Cardiac muscle cell (in vitro differentiated cells and primary cell): Measurements from ENCODE around the gene RNGTT. TPM values are rescaled to one million over a fixed set of nuclear protein-coding genes. Genes with fewer than 3 reads are reported as not detected.

Experiments
- DNase-seq, 2 donors: peaks; one replicate each; pipeline versions ENCODE4 v3.0.0 to v3.0.0-alpha.2; 2010 to 2017; ENCODE audit warnings: low read depth in 1 of 2, low spot score in 1 of 2
- H3K27ac ChIP-seq: fragments of 200-600 bp; sonication (generic); 2 replicates; pipeline ENCODE4 v1.5.1; 2016
- H3K27me3 ChIP-seq: fragments of 200-600 bp; sonication (generic); 2 replicates; pipeline ENCODE4 v1.6.0; 2016; ENCODE audit warnings: control low read depth
- H3K36me3 ChIP-seq: fragments of 200-600 bp; sonication (generic); 2 replicates; pipeline ENCODE4 v1.5.1; 2016; ENCODE audit warnings: control low read depth
- H3K4me1 ChIP-seq: fragments of 200-600 bp; sonication (generic); 2 replicates; pipeline ENCODE4 v1.8.1; 2017; ENCODE audit warnings: low read depth, mild to moderate bottlenecking, mixed run types
- H3K4me3 ChIP-seq: fragments of 200-600 bp; sonication (generic); 2 replicates; pipeline ENCODE4 v1.5.1; 2016; ENCODE audit warnings: mild to moderate bottlenecking
- H3K9me3 ChIP-seq: fragments of 200-600 bp; sonication (generic); 2 replicates; pipeline ENCODE4 v1.5.1; 2017; ENCODE audit warnings: low read depth, mild to moderate bottlenecking, control low read depth
- polyA plus RNA-seq: library from polyadenylated mRNA; unstranded; fragments of >200 nt; fragmentation: Nextera tagmentation; extraction: Ambion mirVana; gene quantifications from 2 replicates; pipeline ENCODE4 v1.2.1, GENCODE V29; 2016
- total RNA-seq: library from RNA; depleted of rRNA; stranded (reverse); fragments of >200 nt; gene quantifications from 2 replicates; pipeline ENCODE4 v1.2.3, GENCODE V29; 2016
- TF ChIP-seq, protein P1 (sequence below): IDR thresholded peaks from 2 replicates; pipeline ENCODE4 v1.5.1; 2012; ENCODE audit warnings: low read depth, mild to moderate bottlenecking, low read length

Gene RNGTT
- total and polyA plus RNA-seq, 2 experiments from 2014 or later, result 10.9 to 12.5 TPM

DNA sequence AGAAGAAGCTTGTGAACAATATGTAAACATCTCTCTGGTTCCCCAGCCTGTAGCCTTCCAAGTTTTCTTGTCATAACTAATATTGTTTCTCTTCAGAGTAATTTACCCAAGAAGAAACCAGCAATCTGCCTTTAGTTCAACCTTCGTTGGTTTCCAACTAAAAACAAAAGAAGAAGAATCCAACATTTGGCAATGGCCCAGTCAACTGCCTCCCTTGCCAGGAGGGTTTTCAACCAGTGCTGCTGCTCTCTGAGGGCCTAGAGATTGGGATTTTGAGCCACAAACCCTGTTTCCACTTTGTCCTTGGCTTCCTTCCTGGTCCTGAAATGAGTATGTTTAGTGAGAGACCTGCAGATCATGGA lies 401.5 kb downstream of the RNGTT start:
- Histone ChIP-seq H3K27me3 (no peaks in the 10 kb centered on the region), H3K4me1 (no peaks in the 10 kb centered on the region), H3K36me3 (no peaks in the 10 kb centered on the region), H3K27ac (no peak overlapping the region), H3K9me3 (no peaks in the 10 kb centered on the region), H3K4me3 (no peak overlapping the region)
- TF ChIP-seq, protein P1, sequence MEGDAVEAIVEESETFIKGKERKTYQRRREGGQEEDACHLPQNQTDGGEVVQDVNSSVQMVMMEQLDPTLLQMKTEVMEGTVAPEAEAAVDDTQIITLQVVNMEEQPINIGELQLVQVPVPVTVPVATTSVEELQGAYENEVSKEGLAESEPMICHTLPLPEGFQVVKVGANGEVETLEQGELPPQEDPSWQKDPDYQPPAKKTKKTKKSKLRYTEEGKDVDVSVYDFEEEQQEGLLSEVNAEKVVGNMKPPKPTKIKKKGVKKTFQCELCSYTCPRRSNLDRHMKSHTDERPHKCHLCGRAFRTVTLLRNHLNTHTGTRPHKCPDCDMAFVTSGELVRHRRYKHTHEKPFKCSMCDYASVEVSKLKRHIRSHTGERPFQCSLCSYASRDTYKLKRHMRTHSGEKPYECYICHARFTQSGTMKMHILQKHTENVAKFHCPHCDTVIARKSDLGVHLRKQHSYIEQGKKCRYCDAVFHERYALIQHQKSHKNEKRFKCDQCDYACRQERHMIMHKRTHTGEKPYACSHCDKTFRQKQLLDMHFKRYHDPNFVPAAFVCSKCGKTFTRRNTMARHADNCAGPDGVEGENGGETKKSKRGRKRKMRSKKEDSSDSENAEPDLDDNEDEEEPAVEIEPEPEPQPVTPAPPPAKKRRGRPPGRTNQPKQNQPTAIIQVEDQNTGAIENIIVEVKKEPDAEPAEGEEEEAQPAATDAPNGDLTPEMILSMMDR, result no peak
- no peak for DNase-seq

DNA sequence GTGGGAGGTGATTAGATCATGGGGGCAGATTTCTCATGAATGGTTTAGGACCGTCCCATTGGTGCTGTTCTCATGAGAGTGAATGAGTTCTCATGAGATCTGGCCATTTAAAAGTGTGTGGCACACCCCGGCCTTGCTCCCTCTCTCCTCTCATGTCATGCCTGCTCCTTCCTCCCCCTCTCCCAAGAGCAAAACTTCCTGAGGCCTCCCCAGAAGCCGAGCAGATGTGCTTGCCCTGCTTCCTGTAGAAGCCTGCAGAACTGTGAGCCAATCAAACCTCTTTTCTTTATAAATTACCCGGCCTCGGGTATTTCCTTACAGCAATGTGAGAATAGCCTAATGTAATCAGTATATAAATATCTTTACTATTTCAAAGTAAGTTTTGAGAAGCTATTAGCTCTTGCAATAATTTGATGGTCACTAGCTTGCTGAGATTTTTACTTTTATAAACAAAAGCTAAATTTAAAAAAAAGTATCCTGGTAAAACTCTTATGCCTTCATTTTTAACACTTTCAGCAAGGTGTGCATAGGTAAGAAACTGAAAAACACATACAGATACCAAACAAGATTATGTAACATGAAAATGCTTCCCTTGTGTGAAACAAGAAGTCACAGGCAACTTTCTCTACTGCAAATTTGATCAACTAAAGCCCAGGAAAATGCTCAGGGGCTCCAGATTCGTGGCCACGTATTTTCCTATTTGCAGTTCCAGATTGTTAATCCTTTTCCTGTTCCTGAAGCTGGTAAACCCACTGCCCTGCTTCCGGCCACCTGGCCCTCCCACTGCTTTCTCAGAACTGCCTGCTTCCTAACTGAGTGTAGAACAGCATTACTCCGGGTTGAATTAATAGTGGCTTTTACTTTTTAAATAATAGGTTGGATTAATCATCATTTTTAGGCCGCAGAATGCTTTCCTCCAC lies 402.1 kb downstream of the RNGTT start:
- Histone ChIP-seq H3K36me3 (no peaks in the 10 kb centered on the region), H3K4me1 (no peaks in the 10 kb centered on the region), H3K27ac (no peak overlapping the region), H3K4me3 (no peak overlapping the region), H3K27me3 (no peaks in the 10 kb centered on the region), H3K9me3 (no peaks in the 10 kb centered on the region)
- DNase-seq, result no peak
- TF ChIP-seq, protein P1, result no peak

Other genes with a start within 250 kb of the RNGTT start
- gene PNRC1, start 117.1 kb upstream of the RNGTT start, total RNA-seq, result 176 and 231 TPM in 2 replicates
- 285 and 315 TPM in 2 replicates for gene PNRC1, start 117.1 kb upstream of the RNGTT start, polyA plus RNA-seq
- gene SRSF12, start 154.5 kb upstream of the RNGTT start, total RNA-seq, result 4.1 and 5.1 TPM in 2 replicates
- 7.0 and 9.9 TPM in 2 replicates for gene SRSF12, start 154.5 kb upstream of the RNGTT start, polyA plus RNA-seq
- 8.9 and 11.4 TPM in 2 replicates for gene PM20D2, start 182.4 kb upstream of the RNGTT start, total RNA-seq
- 10.6 and 12.2 TPM in 2 replicates for gene PM20D2, start 182.4 kb upstream of the RNGTT start, polyA plus RNA-seq